SW480 (cell line): ENCODE data around the gene RGS6.

Source experiments
- DNase-seq: peaks from one replicate; pipeline ENCODE4 v3.0.0-alpha.2; 2016; ENCODE audit warnings: low spot score

Gene RGS6

DNA sequence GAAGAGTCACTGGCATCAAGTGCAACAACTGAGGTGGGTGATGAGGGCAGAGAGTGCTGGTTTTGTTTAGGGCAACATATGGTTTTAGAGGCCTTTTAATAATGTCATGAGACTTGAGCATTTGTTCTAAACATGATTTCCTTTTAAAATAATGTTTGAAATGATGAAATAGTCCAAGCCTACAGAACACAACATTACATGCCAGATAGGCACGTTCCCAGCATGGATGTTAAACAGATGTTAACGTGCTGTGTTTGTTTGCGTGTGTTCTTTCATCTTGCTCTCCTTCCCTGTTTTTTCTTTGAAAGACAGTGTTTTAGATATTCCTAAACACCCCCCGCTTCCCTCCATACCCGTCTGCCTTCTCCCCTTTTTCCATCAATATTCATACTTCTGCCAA, 82.3 kb downstream of the RGS6 start:
- no peak for DNase-seq

DNA sequence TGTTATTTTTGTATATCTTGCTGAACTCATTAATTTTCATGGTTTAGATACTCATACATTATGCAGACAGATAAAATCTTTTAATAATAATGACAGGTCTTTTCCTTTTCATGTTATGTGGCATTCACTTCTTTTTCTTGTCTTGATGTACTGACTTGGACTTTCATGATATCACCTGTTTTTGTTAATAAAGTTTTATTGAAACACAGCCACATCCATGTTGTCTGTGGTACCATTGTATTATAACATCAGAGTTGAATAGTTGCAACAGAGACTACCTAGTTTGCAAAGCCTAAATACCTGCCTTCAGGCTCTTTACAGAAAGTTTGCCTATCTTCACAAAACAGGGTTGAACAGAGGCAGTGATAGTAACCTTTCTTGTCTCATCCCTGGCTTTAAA, 85.1 kb downstream of the RGS6 start:
- no peak for DNase-seq

DNA sequence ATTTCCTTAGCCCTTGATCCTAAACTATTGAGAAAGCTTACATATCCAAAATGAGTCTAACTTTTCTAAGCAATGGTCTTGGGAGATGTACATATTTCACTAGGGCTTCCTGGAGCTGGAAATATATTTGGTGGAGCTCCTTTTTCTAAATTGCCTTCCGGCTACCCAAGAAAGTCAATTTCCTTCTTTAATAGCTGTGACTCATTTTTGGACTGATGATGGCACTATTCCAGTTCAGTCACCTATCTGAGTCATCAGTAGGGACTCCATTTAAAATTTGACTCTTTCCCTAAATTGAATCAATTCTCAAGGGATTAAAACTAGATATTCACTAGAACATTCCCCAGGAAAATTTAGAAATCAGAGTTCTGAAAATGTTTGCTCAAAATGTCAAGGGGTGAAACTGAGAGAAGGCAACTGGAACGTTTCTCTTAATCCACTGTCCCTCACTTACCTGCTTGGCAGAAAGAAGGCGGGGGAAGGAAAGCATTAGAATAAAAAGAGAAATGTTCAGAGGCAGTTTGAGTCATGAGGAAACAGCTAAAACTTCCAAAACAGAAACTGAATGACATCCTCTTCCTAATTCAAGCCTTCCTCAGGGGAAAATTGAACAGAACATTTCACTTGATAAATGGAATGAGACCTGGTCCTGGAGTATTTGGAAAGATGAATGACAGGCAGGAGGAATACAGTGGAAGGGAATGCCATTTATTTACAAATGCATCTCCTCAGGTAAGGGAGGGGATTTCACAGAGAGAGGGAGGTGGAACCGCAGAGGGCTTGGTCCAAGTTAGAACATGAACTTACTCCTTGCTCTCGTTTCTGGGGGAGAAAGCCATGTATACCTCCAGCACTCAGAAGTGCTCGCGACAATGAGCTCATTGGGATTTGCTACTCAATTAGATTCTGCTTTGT, 91.2 kb downstream of the RGS6 start:
- DNase-seq = peak; percentile 37

DNA sequence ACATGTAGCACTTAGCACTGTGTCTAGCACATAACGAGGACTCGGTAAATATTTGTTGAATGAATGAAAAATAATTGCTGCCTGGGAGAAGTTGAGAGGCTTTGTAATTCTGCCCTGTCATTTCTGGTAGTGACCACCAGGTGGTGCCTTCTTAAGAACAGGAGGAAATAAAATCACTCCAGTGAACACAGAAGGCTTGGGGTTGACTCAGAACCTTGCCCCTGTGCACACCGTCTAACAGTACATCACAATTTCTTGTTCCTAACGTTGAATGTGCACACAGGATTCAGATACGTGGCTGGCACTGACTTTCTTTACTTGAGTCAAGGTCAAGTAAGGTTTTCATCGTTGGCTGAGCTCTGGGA, 91.8 kb downstream of the RGS6 start:
- DNase-seq = peak; percentile 55

DNA sequence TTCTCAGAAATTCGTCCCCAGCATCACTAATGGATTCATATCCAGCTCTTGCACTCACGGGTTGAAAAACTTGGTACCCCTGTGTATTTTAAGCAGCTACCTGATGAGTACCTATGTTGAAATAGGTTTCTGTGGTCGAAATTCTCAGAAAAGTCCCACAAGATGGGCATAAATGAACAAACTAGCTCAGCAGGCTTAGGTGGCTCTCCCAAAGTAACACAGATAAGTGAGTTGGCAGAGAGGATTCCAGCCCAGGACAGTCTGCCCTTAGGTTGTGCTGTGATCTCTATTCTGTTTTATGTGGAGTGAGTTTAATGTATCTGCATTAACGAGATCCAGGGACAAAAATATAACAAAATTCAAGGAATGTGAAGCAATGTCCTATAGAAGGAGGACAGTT, 92.3 kb downstream of the RGS6 start:
- no peak for DNase-seq

DNA sequence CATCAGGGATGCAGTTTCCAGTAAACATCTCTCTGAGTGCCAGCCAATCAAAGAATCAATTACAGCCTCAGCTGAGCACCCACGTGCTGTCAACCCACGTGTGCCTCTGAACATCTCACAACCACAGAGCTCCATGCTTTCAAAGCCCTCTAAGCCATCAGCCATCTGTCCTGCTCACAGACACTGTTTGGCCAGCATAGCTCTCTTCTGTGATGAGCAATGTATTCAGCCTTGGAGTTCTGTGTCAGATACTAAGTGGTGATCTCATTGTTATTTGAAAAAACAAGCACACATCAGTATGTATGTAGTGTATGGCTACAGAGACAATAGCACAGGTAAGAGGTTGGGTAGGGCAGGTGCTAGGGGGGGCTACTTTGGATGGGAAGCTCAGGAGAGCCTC, 94.3 kb downstream of the RGS6 start:
- DNase-seq = no peak

DNA sequence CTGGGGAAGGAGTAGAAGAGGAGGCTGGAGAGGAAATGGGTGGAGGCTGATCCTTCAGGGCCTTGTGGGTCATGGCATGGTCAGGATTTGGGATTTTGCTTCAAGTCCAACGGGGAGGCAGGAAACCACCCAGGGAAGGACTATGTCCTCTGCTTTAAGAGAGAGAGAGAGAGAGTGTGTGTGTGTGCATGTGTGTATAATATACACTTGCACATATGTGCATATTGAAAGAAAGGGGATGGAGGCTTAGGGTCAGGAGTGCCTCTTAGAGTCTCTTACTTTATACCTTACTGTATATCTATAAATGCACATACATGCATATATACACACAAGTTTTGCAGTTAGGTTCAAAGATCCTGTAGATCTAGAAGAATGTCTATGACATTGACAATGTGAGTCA, 94.8 kb downstream of the RGS6 start:
- DNase-seq = no peak

DNA sequence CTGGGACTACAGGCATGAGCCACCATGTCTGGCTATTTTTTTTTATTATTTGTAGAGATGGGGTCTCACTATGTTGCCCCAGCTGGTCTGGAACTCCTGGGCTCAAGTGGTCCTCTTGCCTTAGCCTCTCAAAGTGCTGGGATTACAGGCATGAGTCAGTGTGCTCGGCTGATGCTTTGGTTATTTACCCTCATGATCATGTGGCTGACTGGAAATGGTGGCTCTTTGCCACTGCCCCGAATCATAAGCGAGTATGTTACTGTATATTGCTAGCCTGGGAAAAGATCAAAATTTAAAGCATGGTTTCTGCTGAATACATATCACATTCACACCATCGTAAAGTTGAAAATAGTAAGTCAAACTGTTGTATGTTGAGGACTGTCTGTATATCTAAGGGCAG, 101.1 kb downstream of the RGS6 start:
- DNase-seq = no peak

DNA sequence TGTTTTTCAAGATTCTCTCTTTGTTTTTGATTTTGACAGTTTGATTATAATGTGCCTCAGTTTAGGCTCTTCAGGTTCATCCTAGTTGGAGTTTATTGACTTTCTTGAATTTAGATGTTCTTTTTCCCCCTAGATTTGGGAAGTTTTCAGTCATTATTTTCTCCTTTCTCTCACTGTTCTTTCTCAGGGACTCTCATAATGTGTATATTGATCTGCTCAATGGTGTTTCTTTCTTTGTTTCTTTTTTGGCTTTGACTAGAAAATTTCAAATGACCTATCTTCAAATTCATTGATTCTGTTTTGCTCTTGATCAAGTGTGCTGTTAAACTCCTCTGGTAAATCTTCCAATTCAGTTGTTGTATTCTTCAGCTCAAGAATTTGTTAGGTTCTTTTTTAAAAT, 108.3 kb downstream of the RGS6 start:
- DNase-seq = no peak

DNA sequence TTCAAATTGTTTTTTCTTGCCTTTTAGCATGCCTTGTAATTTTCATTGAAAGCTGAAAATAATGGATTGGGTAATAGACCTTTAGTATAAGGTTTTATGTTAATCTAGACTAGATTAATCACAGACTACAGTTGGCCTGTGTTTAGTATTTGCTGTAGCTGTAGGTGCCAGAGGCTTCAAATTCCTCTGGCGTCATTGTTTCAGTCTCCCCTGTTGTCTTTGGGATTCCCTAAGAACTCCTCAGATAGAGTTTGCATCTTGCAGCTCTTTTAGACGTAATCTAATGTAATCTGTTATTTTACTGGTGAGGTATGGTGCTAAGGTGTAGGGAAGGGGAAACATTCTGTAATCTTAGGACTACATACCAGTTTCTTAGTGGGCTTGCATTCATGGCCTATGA, 113.0 kb downstream of the RGS6 start:
- no peak for DNase-seq

DNA sequence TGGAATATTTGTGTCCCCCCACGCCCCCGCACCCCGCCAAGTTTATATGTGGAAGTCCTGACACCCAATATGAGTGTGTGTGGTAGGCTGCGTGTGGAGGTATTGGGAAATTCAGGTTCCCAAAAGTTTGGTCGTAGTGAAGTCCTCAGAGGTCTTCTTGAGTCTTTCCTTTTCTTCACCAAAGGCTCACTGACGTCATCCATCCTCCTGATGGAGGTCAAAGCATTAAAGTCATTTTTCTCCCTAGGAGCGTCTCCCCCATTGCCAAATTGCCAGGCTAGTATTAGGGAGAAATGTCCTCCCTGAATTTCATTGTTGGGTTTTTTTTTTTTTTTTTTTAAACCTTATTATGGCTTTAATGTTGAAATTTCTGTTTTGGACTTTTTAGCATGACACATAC, 113.7 kb downstream of the RGS6 start:
- DNase-seq = no peak

DNA sequence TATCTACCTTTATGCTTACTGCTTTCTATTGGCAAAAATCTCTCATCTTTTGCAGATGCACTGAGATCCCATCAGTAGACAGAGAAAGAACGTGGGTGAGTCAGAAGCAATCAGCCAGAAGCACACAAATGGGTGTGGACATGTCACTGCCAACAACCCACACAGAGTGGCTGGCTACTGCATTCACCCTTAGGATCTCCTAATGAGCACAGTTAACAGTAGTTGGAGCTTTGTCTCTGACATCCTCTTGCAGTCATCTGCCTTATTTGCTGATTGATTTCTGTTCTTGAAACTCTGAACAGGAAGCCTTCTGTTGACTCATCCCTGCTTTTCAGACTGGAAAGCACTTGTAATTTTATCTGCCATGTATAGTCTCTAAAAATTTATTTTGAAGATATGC, 117.2 kb downstream of the RGS6 start:
- peak; percentile 62 for DNase-seq

DNA sequence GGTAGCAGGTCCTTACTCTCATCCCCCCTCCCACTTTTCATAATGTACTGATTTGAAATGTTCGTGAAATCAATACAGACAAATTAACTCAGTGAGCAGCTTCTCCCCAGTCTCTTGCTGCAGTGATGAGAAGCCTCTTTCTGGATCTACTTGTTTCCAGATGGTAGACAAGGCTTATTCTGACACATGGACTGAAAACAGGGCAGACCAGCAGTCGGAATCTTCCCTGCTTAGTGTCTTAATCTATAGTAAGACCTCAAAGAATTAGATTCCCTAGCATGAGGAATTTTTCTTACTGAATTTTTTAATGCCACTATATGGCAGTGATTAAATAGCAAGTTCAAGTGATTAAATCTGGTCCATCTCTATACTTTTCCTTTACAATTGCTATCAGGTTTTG, 120.1 kb downstream of the RGS6 start:
- DNase-seq = no peak

DNA sequence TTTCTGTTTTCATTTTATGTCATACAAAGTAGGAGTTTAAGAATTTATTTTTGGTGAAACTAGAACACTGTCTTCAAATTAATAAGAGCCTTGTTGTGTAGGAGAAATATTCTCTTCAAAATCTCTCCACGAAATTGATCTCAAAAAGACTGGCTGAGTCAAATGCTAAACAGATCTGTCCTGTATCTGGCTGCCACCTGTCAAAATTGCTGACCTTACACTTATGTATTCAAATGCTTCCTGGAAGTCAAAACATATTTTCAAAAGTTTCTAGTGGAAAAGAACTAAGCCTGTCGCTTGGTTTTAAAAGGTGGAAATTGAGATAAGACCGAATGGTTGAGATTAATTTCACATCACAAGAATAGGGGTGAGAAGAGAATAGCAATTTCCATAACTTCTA, 121.4 kb downstream of the RGS6 start:
- no peak for DNase-seq

DNA sequence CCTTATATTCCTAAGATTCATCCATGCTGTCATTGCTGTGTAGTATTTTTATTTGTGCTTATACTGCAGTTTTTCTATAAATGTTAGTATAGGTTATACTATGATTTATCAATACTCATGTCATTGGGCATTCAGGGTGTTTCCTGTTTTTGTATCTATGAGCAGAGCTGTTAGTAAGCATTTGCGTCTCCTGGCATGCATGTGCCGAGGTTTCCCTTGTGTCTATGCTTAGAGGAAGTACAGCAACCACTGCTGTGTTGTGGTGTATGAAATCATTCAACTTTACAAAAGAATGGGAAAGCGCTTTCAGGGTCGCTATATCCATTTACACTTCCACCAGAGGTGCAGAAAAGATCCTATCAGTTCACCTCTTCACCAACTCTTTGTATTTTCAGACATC, 122.7 kb downstream of the RGS6 start:
- no peak for DNase-seq

DNA sequence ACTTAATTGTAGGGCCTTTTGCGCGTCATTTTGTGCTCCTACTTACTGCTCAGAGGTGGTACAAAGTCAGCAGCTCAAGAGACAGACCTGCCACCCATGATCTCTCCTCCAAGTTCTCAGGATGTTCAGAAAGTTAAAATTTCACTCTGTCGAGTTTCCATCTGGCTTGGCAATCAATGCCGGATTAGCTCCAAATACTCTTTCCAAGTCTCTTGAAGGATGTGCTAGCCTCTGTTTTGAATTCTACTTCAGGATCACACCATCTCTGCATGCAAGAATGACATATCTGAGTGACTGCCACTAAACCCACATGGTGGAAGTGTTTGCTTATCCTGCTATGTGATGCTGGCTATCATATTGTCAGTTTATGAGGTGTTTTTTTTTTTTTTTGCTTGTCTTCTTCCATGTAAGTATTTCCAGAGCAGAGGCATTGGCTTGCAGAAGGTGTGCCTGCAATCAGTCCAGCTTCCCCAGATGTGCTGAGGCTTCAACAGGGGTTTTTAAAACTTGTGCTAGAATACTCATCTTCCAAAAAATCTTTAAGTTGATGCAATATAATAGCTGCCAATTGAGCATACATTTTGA, 125.6 kb downstream of the RGS6 start:
- no peak for DNase-seq

DNA sequence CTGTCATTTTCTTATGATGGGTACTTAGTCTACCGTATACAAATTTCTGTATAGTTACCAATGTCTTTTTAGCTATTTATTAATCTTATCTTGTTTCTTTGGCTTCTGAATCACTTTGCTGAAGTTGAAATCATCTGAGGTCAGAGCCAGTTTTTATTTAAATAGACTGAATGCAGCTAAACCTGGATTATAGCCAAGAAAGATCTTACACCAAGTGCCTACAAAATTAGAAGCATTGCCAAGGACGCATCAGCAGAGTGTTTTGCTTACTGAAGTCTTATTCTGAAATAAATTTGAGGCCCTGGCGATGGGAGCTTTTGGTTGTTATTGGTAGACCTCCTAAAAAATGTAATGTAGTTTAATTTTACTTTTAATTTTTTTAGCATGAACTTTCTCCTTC, 128.2 kb downstream of the RGS6 start:
- DNase-seq = no peak

DNA sequence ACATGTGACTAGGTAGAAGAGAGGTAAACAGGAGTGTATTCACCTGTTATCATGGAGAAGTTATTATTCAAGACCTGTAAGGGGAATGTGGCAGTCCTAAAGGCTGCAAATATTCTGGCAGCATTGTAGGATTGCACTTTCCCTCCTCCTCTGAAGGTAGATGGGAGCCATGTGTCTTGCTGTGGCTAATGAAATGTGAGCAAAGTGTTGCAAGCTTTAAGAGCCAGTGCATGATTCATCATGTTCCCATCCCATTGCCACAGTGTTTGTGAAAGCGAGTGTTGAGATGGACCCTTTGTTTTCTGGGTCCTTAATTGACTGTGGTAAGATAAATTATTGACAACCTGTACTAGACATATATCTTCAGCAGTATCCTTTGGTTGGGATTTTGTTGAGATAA, 128.7 kb downstream of the RGS6 start:
- DNase-seq = peak; percentile 13

DNA sequence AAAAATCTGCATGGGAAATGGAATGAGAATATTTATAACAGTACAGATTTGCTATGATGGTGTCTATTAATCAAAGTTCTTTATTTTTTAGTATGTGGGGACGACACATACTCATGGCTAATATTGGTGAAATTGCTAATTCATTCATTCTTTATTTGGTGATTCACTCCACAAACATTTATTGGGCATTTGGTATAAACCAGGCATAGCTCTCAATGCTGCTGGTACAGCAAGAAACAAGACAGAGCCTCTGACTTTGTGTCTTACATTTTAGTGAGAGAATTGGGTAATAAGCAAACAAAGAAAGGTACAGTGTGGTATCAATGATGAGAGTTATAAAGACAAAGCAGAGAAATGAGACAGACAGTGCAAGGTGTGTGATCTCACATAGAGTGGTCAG, 129.5 kb downstream of the RGS6 start:
- no peak for DNase-seq

DNA sequence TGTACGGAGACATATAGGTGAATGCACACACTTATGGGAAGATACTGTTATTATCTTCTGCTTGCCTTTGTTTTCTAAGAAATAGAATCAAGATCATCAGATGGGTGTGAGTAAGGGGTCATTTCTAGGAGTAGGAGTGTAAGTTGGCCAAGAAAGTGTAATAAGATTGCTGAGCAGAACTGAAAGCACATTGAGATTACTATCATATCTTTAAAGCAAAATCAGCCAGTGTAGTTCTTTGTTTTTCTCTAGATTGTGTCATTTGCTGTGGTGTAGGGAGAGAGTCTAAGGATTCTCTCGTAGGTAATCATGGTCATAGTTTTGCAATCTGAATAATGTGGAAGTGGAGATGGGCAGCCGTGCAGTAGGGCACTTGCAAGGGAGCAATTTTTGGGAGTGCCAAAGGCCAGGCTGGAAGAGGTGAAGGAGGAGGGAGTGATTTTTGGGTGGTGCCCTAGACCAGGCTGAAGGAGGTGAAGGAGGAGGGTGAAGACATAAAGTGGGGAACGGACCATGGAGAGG, 131.6 kb downstream of the RGS6 start:
- DNase-seq = no peak

DNA sequence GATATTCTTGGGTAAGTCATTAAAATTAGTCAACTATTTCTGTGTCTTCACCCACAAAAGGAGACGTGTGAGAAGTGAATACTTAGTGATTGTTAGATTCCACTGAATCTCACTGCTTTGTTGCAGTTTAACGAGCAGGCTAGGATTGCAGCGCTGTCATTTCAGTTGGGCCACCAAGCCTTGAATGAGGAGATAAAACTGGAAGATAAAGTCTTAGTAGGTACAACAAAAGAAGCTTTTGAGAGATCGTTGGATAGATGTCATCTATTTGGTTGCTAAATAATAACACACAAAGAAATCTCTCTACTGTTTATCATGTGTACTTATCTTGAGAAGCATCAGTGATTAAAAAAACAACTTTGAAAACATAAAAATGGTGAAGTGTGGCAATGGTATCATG, 132.3 kb downstream of the RGS6 start:
- no peak for DNase-seq

DNA sequence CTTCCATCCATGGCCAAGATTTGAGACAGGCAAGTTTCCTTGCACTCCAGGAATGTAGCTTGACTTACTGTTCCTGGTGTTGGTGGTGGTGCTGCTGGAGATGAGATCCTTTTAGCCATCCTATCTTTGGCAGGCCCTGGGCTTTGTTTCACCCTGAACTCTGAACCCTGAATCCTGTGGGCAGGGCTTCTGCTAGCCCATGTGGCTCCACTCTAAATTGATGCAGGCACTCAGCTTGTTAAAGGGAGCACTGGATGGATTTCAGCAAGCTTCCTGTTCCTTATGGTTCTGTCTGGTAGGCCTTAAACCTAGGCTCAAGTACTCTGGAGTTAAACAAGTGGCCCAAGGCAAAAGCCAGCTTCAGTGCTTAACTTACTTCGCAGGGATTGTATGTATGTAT, 138.2 kb downstream of the RGS6 start:
- DNase-seq = no peak

DNA sequence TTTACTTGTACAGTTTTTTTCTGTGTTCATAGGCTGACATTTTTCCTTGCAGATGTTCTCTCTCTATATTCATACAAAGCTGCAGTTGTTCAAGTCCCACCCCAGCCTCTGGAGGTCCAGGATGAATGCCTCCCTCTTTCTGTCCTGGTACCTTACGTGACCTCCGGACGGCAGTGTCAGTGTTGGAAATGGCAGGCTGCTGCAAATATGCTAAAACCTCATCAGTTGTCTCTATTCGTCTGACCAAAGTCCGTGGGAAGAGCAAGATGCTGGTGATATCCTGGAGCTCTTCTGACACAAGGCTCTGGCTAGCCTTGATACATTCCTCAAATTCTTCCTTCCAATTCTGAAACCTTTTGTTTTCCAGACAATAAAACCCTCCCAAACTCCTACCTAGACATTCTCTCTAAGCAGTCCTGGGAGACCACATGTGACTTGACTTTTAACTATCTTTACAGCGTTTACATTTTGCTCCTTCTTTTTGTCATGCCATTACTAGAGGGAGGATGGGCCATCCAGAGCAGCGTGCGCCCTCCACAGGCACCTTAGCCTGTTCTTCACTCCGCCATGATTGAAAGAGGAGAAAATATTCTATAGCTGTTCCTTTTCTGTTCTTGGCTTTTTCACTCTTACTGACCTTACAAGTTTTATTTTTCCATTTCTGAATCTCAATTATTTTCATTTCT, 143.6 kb downstream of the RGS6 start:
- no peak for DNase-seq
